A549 treated with Hydrocortisone at 1 μM for 4 hours (cell line): ENCODE data around the gene RASSF9. TPM values are rescaled to one million over a fixed set of nuclear protein-coding genes. Genes with fewer than 3 reads are reported as not detected.

Experiments
- total RNA-seq: library from RNA; stranded (reverse); fragments of 200-300 nt; extraction: Qiagen RNA extraction; gene quantifications from 5 replicates; pipeline ENCODE4 v1.2.3, GENCODE V29; 2022

Gene RASSF9
- 0.83 to 1.4 TPM (median 1.2 TPM) in 5 replicates for total RNA-seq

GRCh38 chr12:85836197-85837090, at the start of gene RASSF9:
Gene RASSF9, minus strand, starts transcription at chr12:85836409. Its CDS starts 208 bp downstream, at chr12:85836201.

GRCh38 chr12:85874031-85874461, 37.8 kb upstream of the RASSF9 start, which contains the start of gene NTS:
Gene NTS, plus strand, starts transcription at chr12:85874295. Its CDS starts 109 bp downstream, at chr12:85874404.

Other genes starting within 250 kb of the RASSF9 start
- 56.8 to 100 TPM (median 81.1 TPM) in 5 replicates for gene NTS, start 37.9 kb upstream of the RASSF9 start, total RNA-seq